ENCODE measurements around the gene ATXN7L1. TPM values are rescaled to one million over a fixed set of nuclear protein-coding genes. Genes with fewer than 3 reads are reported as not detected.
A peak's percentile ranks its signal among the peaks of the same experiment; 100 is the strongest.

Gene ATXN7L1
- polyA plus RNA-seq, 6 donors from 2014 or later = 9.8 to 18.2 (median 10.8) TPM

DNA sequence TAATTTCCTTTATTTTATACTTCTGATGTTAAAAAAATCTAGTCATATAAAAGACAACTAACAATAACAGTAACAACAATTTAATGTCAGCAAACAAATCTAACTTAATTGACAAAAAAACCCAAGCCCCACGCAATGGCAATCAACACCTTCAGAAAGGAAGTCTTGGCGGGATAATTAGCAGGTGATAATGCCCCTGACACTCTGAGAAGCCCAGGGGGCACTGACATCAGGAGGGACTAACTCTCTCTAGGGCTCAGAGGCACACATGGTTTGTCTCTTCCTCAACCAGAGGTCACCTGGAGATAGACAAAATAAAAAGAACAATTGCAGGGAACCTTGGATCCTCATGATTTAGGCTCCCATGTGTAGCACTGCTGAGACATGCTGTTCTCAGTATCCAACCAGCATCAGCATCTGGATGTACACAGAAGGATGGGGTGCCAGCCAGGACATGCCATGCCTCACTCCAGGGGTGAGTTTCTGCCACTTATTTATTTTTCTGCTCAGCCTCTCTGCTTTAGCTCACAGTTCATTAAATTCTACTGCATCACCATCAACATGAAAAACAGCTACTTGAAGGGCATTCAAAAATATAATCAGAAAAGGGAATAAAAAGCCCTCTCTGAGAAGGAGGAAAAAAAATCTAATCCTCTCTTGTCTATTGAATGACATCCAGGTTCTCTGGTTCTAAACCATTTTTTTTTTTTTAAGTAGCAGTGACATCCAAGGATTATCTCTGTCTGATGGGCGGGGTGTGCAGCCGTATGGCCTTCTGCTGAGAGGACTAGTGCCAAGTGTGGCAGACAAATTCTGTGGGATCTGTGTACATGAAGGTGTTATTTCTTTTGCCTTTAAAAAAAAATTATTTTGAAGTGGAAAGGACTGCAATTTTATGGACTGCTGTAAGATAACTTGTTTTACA lies 96.3 kb downstream of the ATXN7L1 start:
- Mint-ChIP-seq H3K27ac (no peak overlapping the region), H3K4me1 (no peaks in the 10 kb centered on the region), H3K4me3 (no peak overlapping the region), H3K27me3 (peaks cover 0 to 11% (median 10%) of the 10 kb centered on the region in 3 donors), H3K9me3 (no peaks in the 10 kb centered on the region), H3K36me3 (no peaks in the 10 kb centered on the region)
- DNase-seq (no peak), ATAC-seq (ENCODE audit: low read depth in 2 of 2) (no peak)

DNA sequence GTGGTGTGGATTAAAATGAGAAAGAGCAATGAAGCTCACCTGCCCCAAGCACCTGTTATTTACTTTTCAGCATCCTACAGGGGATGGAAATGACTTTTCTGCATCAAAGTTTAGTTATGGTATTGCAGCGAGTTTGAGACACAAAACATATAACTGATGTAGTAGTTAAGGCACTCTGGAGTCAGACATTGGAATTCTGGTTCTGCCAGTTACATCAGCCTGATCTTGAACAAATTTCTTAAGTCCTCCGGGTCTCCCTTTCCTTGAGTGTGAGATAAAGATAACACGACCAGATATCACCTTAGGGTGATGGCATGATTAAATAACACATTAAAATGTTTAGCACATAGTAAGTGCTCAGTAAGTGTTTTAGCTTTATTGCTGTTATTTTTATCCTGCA lies 97.4 kb downstream of the ATXN7L1 start:
- Mint-ChIP-seq H3K4me3 (no peak overlapping the region), H3K27me3 (peaks cover 0 to 11% (median 10%) of the 10 kb centered on the region in 3 donors), H3K36me3 (no peaks in the 10 kb centered on the region), H3K27ac (no peak overlapping the region), H3K9me3 (no peaks in the 10 kb centered on the region), H3K4me1 (no peaks in the 10 kb centered on the region)
- no peak for ATAC-seq (ENCODE audit: low read depth in 2 of 2)
- no peak for DNase-seq

DNA sequence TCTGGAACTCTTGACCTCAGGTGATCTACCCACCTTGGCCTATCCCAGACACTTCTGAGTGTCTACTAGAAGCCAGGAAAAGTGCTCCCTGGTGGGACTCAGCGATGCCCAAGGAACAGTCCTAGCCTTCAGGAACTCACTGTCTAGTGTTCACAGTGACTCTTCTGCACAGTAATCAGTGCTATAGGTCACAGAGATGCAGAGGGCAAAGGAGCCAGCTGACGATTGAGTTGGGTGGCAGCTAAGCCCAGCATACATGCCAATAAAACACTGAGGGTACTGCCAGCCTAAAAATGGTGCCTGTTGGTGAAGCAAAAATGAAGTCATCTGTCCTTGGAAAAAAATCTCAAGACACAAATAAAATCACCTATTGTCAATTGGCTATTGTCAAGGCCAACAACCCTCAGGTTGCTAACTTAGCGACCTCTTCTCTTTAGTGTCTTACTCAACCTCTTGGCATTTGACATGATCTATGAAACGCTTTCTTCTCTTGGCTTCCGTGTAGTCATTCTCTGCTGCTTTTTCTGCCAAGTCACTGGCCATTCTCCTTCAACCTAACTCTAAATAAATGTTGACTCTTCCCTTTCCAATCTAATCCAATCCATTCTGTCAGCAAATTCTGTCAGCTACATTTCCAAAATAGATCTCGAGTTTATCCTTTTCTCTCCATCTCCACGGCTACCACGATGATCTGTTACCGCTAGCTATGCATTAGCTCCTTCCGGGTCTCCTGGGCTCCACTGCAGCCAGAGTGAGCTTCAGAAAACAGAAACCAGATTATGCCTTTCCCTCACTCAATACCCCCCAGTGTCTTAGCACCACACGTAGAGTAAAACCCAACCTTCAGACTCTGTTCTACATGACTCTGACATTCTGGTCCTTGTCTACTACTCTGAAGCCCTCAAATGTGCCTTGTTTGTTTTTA lies 99.2 kb downstream of the ATXN7L1 start:
- Mint-ChIP-seq H3K4me1 (no peaks in the 10 kb centered on the region), H3K9me3 (no peaks in the 10 kb centered on the region), H3K4me3 (no peak overlapping the region), H3K27me3 (peaks cover 0 to 11% (median 10%) of the 10 kb centered on the region in 3 donors), H3K27ac (peak overlapping the region in 1 of 6 donors; percentile 45), H3K36me3 (no peaks in the 10 kb centered on the region)
- DNase-seq (no peak), ATAC-seq (ENCODE audit: low read depth in 2 of 2) (no peak)

DNA sequence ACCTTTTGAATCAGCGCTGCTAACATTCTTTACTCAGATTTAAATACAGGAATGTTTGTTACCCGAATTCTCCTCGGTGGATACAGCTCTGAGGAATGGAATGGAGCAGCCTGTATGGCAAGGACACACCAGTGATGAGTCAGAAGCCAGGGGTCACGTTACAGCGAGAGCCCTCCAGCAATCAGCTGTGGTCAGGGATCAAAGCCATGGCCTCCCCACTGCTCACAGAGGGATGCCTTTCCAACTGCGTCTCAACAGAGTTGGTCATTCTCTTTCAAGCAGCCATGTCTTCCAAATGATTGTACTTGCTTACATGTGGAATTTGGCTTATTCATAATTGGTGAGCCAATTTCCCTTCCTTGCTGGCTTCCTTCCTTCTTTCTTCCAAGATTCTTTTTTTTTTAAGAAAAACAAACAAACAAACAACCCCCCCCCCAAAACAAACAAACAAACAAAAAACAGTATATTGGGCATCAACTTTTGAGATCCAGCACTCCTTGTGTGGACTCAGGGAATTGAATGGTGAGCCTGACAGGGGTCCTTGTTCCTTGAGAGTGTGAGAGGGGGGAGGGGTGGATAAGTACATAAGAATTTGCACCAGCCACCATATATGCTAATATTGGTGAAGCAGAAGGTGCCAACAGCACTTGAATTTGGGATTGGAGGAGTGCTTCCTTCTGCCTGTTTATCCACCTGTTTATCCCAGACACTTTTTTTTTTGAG lies 100.2 kb downstream of the ATXN7L1 start:
- DNase-seq = no peak
- peaks cover 0 to 11% (median 10%) of the 10 kb centered on the region in 3 donors for H3K27me3 Mint-ChIP-seq
- H3K27ac Mint-ChIP-seq = no peak overlapping the region
- ATAC-seq (ENCODE audit: low read depth in 2 of 2) = no peak
- H3K36me3 Mint-ChIP-seq = no peaks in the 10 kb centered on the region
- H3K4me1 Mint-ChIP-seq = no peaks in the 10 kb centered on the region
- H3K9me3 Mint-ChIP-seq = peaks cover 0 to 1% (median 0%) of the 10 kb centered on the region in 7 donors
- H3K4me3 Mint-ChIP-seq = no peak overlapping the region

DNA sequence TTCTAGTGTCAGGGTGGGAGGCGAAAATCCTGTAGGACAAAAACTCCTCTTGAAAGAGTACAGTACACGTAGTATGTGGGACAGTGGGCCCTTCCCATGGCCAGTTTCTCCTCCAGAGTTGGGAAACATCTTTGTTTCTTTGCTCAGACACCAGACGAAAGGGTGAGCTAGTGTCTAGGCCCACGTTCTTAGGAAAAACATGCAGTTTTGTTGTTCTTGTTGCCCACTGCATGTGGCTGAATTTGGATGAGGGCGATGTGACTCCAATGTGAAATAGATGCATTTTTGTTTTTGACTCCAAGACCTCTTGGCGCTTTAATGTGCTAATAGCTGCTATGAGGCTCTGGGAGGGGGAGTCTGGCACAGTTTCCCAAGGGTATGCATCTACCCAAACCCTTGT lies 100.8 kb downstream of the ATXN7L1 start:
- Mint-ChIP-seq H3K9me3 (peaks cover 0 to 1% (median 0%) of the 10 kb centered on the region in 7 donors), H3K4me1 (no peaks in the 10 kb centered on the region), H3K27ac (no peak overlapping the region), H3K4me3 (peak overlapping the region in 1 of 8 donors; percentile 42), H3K36me3 (no peaks in the 10 kb centered on the region), H3K27me3 (peaks cover 0 to 11% (median 10%) of the 10 kb centered on the region in 3 donors)
- no peak for ATAC-seq (ENCODE audit: low read depth in 2 of 2)
- no peak for DNase-seq

DNA sequence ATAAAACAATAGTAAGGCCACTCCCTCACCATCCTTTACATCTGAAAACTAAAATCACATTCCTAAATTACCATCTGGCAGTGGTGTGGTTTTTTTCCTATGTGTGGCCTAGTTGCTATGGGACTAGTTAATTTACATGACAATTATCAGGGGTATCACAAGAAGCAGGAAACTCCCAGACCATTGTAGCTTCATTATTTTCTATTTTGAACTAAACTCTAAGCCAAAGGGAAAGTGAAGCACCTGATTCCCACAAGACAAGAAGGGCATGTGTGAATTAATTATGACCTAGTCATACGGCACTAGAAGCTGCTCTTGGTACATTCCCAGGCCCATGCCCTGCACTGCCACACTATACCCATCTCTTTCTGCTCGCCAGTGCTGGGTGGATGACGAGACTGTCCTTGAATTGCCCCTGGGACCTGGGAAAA lies 103.4 kb downstream of the ATXN7L1 start:
- ATAC-seq (ENCODE audit: low read depth in 2 of 2) (no peak), DNase-seq (no peak)
- H3K27me3 Mint-ChIP-seq = peaks cover 4 to 14% (median 6%) of the 10 kb centered on the region in 3 donors
- no peak overlapping the region for H3K4me3 Mint-ChIP-seq
- H3K4me1 Mint-ChIP-seq = peaks cover 0 to 9% (median 4%) of the 10 kb centered on the region in 3 donors
- H3K27ac Mint-ChIP-seq = no peak overlapping the region
- peaks cover 0 to 1% (median 0%) of the 10 kb centered on the region in 7 donors for H3K9me3 Mint-ChIP-seq
- no peaks in the 10 kb centered on the region for H3K36me3 Mint-ChIP-seq

DNA sequence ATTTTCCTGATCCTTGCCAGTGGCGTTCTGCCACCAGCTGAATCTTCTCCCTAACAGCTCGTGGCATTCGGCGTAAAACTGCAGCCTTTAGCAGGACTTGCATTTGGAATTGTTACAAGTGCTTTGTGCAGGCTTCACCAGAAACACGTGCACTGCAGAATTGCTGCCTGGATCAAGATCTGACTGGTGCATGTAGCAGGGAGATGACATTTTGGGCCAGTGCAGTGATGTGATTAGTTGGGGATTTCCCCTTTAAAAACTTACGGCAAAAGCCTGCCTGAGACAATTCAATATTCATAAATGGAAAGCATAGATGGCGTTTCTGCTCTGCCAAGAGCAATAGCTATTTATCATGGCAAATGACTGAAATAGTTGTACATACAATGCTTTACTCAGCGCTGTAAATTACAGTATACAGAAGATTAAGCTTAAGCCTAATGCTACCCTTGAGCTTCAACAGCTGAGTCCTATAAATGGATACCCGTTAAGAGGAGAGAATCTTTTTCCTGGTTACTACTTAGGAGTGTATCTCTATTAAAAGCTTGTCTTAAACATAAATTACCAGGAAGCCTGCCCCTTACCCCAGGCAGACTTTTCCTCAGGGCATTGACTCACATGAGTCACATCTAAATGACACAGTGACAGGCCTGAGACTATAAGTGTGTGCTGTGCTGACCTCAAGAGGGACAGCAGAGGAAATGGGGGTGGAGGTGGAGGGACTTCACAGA lies 106.3 kb downstream of the ATXN7L1 start:
- peak overlapping the region in 1 of 6 donors; percentile 49 for H3K27ac Mint-ChIP-seq
- H3K27me3 Mint-ChIP-seq = peaks cover 0 to 17% (median 7%) of the 10 kb centered on the region in 3 donors
- DNase-seq (no peak), ATAC-seq (ENCODE audit: low read depth in 2 of 2) (peak; percentile 67 to 72)
- H3K9me3 Mint-ChIP-seq = peaks cover 0 to 1% (median 0%) of the 10 kb centered on the region in 7 donors
- H3K4me1 Mint-ChIP-seq = peaks cover 0 to 9% (median 4%) of the 10 kb centered on the region in 3 donors
- no peak overlapping the region for H3K4me3 Mint-ChIP-seq
- no peaks in the 10 kb centered on the region for H3K36me3 Mint-ChIP-seq

DNA sequence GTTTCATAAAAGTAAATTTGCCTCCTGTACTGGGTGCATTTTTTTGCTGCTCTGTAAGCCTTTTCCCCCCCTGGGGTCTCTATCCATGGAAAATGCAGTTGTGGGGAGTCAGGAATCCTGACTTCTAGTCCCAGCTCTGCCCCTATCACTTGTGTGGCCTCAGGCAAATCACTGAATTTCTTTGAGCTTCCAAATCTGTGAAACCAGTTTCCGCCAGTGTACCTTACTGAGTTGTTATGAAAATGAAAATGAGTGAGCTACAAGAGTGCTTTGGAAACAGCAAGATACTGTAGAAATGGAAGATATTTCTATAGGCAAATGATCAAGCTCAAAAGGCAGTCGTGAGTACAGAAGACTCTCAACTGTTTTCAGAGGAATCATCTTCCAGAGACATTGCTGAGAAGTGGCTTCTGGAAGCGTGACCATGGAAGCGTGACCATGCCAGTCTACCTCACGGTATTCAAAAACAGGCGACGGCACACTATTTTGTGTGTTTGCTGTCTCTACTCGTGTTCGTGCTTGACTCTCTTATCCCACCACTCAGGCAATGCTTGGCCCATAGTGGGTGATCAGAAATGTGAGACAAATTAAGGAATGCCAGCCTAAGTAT lies 107.4 kb downstream of the ATXN7L1 start:
- H3K27me3 Mint-ChIP-seq = peaks cover 0 to 17% (median 7%) of the 10 kb centered on the region in 3 donors
- peak overlapping the region in 1 of 6 donors; percentile 34 for H3K27ac Mint-ChIP-seq
- H3K4me3 Mint-ChIP-seq = no peak overlapping the region
- DNase-seq = no peak
- H3K9me3 Mint-ChIP-seq = peaks cover 0 to 1% (median 0%) of the 10 kb centered on the region in 7 donors
- ATAC-seq (ENCODE audit: low read depth in 2 of 2) = no peak
- H3K36me3 Mint-ChIP-seq = no peaks in the 10 kb centered on the region
- peaks cover 0 to 9% (median 4%) of the 10 kb centered on the region in 3 donors for H3K4me1 Mint-ChIP-seq

DNA sequence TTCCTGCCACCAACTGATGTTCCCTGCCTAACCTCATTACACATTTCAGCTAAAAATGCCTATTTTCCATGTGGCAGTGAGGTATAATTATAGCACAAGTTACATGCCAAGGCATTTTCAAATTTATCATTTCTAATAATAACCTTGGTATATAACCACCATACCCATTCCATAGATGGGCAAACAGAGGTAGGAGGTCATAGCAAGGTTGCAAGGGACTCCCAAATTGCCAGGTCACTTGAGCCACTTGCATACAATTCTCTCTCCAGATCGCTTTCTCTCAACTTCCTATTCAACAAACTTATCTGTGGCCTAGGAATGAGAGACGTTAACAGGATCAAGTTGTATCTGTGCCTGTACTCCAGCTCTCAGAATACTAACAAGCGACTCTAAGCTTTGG lies 108.3 kb downstream of the ATXN7L1 start:
- H3K4me1 Mint-ChIP-seq = peaks cover 0 to 9% (median 4%) of the 10 kb centered on the region in 3 donors
- H3K9me3 Mint-ChIP-seq = peaks cover 0 to 1% (median 0%) of the 10 kb centered on the region in 7 donors
- H3K27ac Mint-ChIP-seq = no peak overlapping the region
- no peaks in the 10 kb centered on the region for H3K36me3 Mint-ChIP-seq
- H3K4me3 Mint-ChIP-seq = no peak overlapping the region
- no peak for ATAC-seq (ENCODE audit: low read depth in 2 of 2)
- H3K27me3 Mint-ChIP-seq = peaks cover 0 to 17% (median 7%) of the 10 kb centered on the region in 3 donors
- DNase-seq = no peak

DNA sequence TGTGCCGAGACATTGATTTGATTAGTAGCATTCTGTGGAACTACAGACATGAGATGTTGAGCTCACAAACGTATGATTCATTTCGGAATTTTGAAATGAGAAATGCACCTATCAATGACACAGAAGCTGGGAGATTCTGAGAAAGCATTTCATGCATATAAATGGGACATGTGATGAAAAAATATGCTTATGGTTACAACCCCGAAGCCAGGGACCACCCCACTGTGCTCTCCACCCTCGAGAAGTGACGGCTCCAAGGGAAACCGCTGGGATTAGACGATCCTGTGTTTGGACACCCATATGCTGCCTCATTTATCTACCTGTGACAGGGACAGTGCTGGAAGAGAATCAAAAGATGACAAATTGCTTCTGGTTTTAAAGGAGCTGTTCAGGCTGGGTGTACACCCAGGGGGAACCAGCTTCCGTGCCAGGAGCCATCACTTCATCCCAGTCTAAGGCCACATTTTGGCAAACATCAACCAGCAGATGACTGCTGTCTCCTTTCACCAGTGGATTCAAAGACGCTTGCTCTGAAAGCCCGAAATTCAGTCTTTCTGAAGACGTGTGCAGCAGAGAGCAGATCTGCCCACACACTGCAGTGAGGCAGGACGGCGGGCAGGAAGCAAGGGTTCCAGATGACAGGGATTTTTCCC lies 109.9 kb downstream of the ATXN7L1 start:
- Mint-ChIP-seq H3K27me3 (peaks cover 0 to 17% (median 7%) of the 10 kb centered on the region in 3 donors), H3K9me3 (no peaks in the 10 kb centered on the region), H3K27ac (no peak overlapping the region), H3K4me3 (peak overlapping the region in 1 of 8 donors; percentile 35), H3K4me1 (peaks cover 0 to 9% (median 4%) of the 10 kb centered on the region in 3 donors), H3K36me3 (no peaks in the 10 kb centered on the region)
- DNase-seq = no peak
- no peak for ATAC-seq (ENCODE audit: low read depth in 2 of 2)

DNA sequence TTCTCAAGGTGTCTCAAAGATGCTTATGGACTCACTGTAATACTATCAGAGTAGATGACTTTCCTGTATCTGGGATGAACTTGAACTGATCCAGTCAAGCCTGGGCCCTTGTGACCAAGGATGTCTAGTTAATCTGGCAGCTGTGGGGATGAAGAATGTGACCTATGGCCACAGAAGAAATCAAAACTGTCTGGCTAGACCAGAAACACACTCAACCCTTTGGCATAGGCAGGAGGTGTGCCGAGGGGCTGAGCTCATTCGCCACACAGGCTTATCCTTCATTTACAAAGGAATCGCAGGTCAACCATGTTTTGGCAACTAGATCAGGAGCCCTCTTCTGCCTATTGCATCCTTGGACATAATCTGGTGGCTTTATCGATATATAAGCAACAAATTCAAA lies 110.6 kb downstream of the ATXN7L1 start:
- H3K27ac Mint-ChIP-seq = no peak overlapping the region
- peaks cover 0 to 17% (median 7%) of the 10 kb centered on the region in 3 donors for H3K27me3 Mint-ChIP-seq
- no peak for DNase-seq
- no peak for ATAC-seq (ENCODE audit: low read depth in 2 of 2)
- H3K9me3 Mint-ChIP-seq = no peaks in the 10 kb centered on the region
- H3K4me1 Mint-ChIP-seq = peaks cover 0 to 9% (median 4%) of the 10 kb centered on the region in 3 donors
- H3K36me3 Mint-ChIP-seq = no peaks in the 10 kb centered on the region
- H3K4me3 Mint-ChIP-seq = no peak overlapping the region

Measured in naive B cell (primary cell).